CD8-positive, alpha-beta memory T cell (primary cell): ENCODE data around the gene RPL27. TPM values are rescaled to one million over a fixed set of nuclear protein-coding genes. Genes with fewer than 3 reads are reported as not detected.
"Not testable (repeated sequence)": the region's sequence is repeated elsewhere in the genome, so short reads cannot be mapped to it uniquely, and the experiment has no call there.

ENCODE experiments used
- CTCF ChIA-PET: fragments of 350-600 bp; sonication (Branson Sonifier 250); formaldehyde crosslinking; loops from one replicate; lab custom pipeline; 2021; ENCODE audit warnings: antibody characterized with exemption; lab: Charles Lee
- POLR2A ChIA-PET: fragments of 350-600 bp; sonication (Branson Sonifier 250); formaldehyde crosslinking; loops from one replicate; lab custom pipeline; 2021; ENCODE audit warnings: antibody characterized with exemption; lab: Charles Lee
- DNase-seq, 5 donors: peaks; one replicate each; pipeline versions ENCODE4 v3.0.0 to v3.0.0-alpha.2; 2020 to 2022; ENCODE audit warnings: mixed read lengths in 1 of 5
- H3K27ac ChIP-seq: one replicate; pipeline ENCODE4 v1.7.0; 2013; ENCODE audit warnings: low read depth, mild to moderate bottlenecking, low read length, moderate library complexity
- H3K27me3 ChIP-seq: 2 replicates; pipeline ENCODE4 v1.7.0; 2013; ENCODE audit warnings: low read length, mild to moderate bottlenecking; ENCODE audit not compliant: insufficient read depth, poor library complexity, severe bottlenecking
- H3K36me3 ChIP-seq: 2 replicates; pipeline ENCODE4 v1.7.0; 2013; ENCODE audit warnings: mild to moderate bottlenecking, low read length, moderate library complexity; ENCODE audit not compliant: insufficient read depth
- H3K4me1 ChIP-seq: 2 replicates; pipeline ENCODE4 v1.7.0; 2013; ENCODE audit warnings: mild to moderate bottlenecking, low read length, moderate library complexity; ENCODE audit not compliant: insufficient read depth
- H3K4me3 ChIP-seq: 2 replicates; pipeline ENCODE4 v1.7.0; 2013; ENCODE audit warnings: mild to moderate bottlenecking, low read length
- H3K9me3 ChIP-seq: 2 replicates; pipeline ENCODE4 v1.7.0; 2013; ENCODE audit warnings: mild to moderate bottlenecking, low read length
- H3K27ac Mint-ChIP-seq, 8 donors: one replicate each; pipeline ENCODE4 v1.8.0; 2020 to 2021; ENCODE audit warnings: mixed read lengths in 8 of 8, mild to moderate bottlenecking in 6 of 8, inconsistent platforms in 3 of 8, moderate library complexity in 3 of 8
- H3K27me3 Mint-ChIP-seq, 2 donors: one replicate each; pipeline ENCODE4 v1.8.0; 2020 to 2021; ENCODE audit warnings: mixed read lengths in 2 of 2, mild to moderate bottlenecking in 1 of 2, moderate library complexity in 1 of 2
- H3K36me3 Mint-ChIP-seq, 3 donors: one replicate each; pipeline ENCODE4 v1.8.0; 2020 to 2021; ENCODE audit warnings: mixed read lengths in 3 of 3, inconsistent platforms in 1 of 3, mild to moderate bottlenecking in 1 of 3
- H3K4me1 Mint-ChIP-seq, 3 donors: one replicate each; pipeline ENCODE4 v1.8.0; 2020 to 2021; ENCODE audit warnings: mixed read lengths in 3 of 3, inconsistent platforms in 1 of 3, mild to moderate bottlenecking in 1 of 3
- H3K4me3 Mint-ChIP-seq, 7 donors: one replicate each; pipeline ENCODE4 v1.8.0; 2020 to 2021; ENCODE audit warnings: mixed read lengths in 7 of 7, mild to moderate bottlenecking in 6 of 7, moderate library complexity in 4 of 7, inconsistent platforms in 2 of 7
- H3K9me3 Mint-ChIP-seq, 5 donors: one replicate each; pipeline ENCODE4 v1.8.0; 2020 to 2022; ENCODE audit warnings: mixed read lengths in 5 of 5, mild to moderate bottlenecking in 3 of 5, moderate library complexity in 2 of 5, inconsistent platforms in 1 of 5
- polyA plus RNA-seq: library from polyadenylated mRNA; unstranded; fragments of 300-500 nt; fragmentation: Illumina TruSeq; gene quantifications from one replicate; pipeline ENCODE4 v1.2.3, GENCODE V29; 2021
- total RNA-seq, 2 experiments: library from RNA; stranded (reverse); gene quantifications; one replicate each; pipeline ENCODE4 v1.2.3, GENCODE V29; 2021

The RPL27 gene
- total and polyA plus RNA-seq, 3 experiments from 2014 or later = 1,412 to 1,922 (median 1,428) TPM

DNA sequence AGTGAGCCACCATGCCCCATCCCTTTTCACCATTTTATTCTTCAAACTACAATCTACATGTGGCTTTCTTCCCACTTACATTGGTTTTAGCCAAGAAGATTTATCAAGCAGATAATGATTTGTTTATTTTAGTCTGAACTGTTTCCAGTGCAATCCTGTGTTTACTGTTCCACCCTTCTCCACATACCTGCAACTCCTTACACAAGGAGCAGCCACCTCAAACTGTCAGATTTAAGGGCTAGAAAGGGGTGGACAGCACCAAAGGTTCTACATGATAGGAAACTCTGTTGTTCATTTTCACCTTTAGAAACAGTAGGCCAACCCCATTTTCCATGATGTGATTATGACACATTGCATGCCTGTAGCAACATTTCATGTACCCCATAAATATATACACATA lies 16.0 kb upstream of the RPL27 start:
- Mint-ChIP-seq H3K4me3 (peak overlapping the region; percentile 57 to 99 (median 93)), H3K27me3 (peaks cover 0 to 5% of the 10 kb centered on the region in 2 donors), H3K4me1 (peaks cover 27 to 50% (median 34%) of the 10 kb centered on the region in 3 donors), H3K27ac (peak overlapping the region in 6 of 8 donors; percentile 7 to 81 (median 56)), H3K36me3 (peaks cover 0 to 42% (median 2%) of the 10 kb centered on the region in 3 donors), H3K9me3 (no peaks in the 10 kb centered on the region)
- Histone ChIP-seq H3K9me3 (no peaks in the 10 kb centered on the region), H3K27ac (no peak overlapping the region), H3K36me3 (no peaks in the 10 kb centered on the region), H3K27me3 (no peaks in the 10 kb centered on the region), H3K4me1 (peaks cover 20% of the 10 kb centered on the region), H3K4me3 (no peak overlapping the region)
- CTCF ChIA-PET = no interaction called here
- DNase-seq = no peak
- POLR2A ChIA-PET = no interaction called here

GRCh38 chr17:42985225-42985624 lies 13.0 kb upstream of the RPL27 start:
- Histone ChIP-seq H3K4me1 (peaks cover 13% of the 10 kb centered on the region), H3K27ac (no peak overlapping the region), H3K9me3 (no peaks in the 10 kb centered on the region), H3K4me3 (no peak overlapping the region), H3K27me3 (no peaks in the 10 kb centered on the region), H3K36me3 (peaks cover 15% of the 10 kb centered on the region)
- CTCF ChIA-PET = no interaction called here
- no peaks in the 10 kb centered on the region for H3K9me3 Mint-ChIP-seq
- H3K27ac Mint-ChIP-seq = peak overlapping the region in 3 of 8 donors; percentile 12 to 52 (median 46)
- peak overlapping the region in 1 of 7 donors; percentile 70 for H3K4me3 Mint-ChIP-seq
- POLR2A ChIA-PET = interaction anchor here (0.6 kb wide), 1 partner anchor 54 kb away, joined by 3 read pairs; no protein-coding TSS in a partner anchor
- peaks cover 21 to 40% (median 23%) of the 10 kb centered on the region in 3 donors for H3K4me1 Mint-ChIP-seq
- peaks cover 3 to 69% (median 11%) of the 10 kb centered on the region in 3 donors for H3K36me3 Mint-ChIP-seq
- H3K27me3 Mint-ChIP-seq = peaks cover 0 to 2% of the 10 kb centered on the region in 2 donors
- DNase-seq = no peak

DNA sequence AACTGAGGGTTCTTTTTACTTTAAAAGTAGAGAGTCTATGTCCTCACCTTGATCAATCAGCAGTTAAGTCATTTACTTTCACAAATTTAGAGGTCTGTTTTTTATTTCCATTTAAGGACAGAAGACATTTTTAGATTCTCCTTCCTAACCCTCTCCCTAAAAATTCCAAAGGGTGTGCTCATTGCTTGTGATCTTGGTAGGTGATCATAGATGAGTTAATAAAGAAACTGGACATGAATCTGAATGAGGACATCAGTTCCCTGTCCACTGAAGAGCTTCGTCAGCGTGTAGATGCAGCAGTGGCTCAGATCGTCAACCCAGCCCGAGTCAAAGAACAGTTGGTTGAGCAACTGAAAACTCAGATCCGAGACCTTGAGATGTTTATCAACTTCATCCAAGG lies 9.1 kb upstream of the RPL27 start:
- Histone ChIP-seq H3K4me3 (no peak overlapping the region), H3K27me3 (no peaks in the 10 kb centered on the region), H3K4me1 (no peaks in the 10 kb centered on the region), H3K9me3 (no peaks in the 10 kb centered on the region), H3K36me3 (peaks cover 36% of the 10 kb centered on the region), H3K27ac (no peak overlapping the region)
- no peaks in the 10 kb centered on the region for H3K27me3 Mint-ChIP-seq
- peak overlapping the region in 1 of 8 donors; percentile 91 for H3K27ac Mint-ChIP-seq
- no peak for DNase-seq
- peaks cover 5 to 83% (median 15%) of the 10 kb centered on the region in 3 donors for H3K36me3 Mint-ChIP-seq
- no peaks in the 10 kb centered on the region for H3K9me3 Mint-ChIP-seq
- peaks cover 4 to 15% (median 7%) of the 10 kb centered on the region in 3 donors for H3K4me1 Mint-ChIP-seq
- ChIA-PET POLR2A (no interaction called here), CTCF (interaction anchor here (2.8 kb wide), 1 partner anchor 9 kb away, joined by 12 read pairs; the partner anchor contains the start of gene RPL27)
- no peak overlapping the region for H3K4me3 Mint-ChIP-seq

DNA sequence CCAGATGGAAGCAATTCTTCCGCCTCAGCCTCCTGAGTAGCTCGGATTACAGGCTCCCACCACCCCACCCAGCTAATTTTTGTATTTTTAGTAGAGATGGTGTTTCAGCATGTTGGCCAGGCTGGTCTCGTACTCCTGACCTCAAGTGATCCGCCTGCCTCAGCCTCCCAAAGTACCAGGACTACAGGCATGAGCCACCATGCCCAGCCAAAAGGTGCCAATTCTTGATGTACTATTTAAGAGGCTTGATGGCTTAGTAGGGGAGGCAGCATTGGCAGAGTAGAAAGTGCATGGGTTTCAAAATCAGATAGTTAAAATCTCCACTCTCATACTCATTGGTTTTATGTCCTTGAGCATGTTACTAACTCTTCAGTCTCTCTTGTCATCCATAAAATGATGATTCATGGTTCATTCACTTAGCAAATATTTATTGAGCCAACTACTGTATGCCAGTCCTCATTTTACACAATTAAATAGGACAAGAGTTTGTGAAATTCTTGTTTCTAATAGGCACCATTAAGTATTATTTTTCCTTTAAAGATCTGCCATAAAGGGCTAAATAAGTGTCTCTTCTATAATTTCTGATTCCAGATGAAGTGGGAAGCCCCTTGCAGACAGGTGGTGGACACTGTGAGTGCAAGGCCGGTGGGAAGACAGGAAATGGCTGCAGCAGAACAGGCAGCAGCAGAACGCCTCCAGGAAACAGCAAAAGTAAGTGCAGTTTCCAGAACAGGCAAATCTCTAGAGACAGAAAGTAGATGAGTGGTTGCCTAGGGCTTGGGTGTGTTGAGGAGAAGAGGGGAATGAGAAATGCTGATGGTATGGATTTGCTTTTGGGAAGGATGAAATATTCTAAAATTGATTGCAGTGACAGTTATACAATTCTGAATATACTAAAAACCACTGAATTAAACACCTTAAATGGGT lies 8.2 kb upstream of the RPL27 start:
- H3K27ac ChIP-seq = no peak overlapping the region
- ChIA-PET POLR2A (no interaction called here), CTCF (interaction anchor here (1.3 to 2.8 kb wide), 2 partner anchors 8 to 9 kb away, joined by 3 to 12 read pairs; partner anchors contain the start of genes RPL27 and RUNDC1)
- no peaks in the 10 kb centered on the region for H3K9me3 Mint-ChIP-seq
- no peaks in the 10 kb centered on the region for H3K4me1 ChIP-seq
- peak overlapping the region in 1 of 7 donors; percentile 12 for H3K4me3 Mint-ChIP-seq
- H3K9me3 ChIP-seq = no peaks in the 10 kb centered on the region
- H3K36me3 ChIP-seq = peaks cover 36% of the 10 kb centered on the region
- H3K4me1 Mint-ChIP-seq = peaks cover 3 to 10% (median 3%) of the 10 kb centered on the region in 3 donors
- H3K27me3 Mint-ChIP-seq = no peaks in the 10 kb centered on the region
- peaks cover 5 to 80% (median 15%) of the 10 kb centered on the region in 3 donors for H3K36me3 Mint-ChIP-seq
- H3K4me3 ChIP-seq = no peak overlapping the region
- H3K27ac Mint-ChIP-seq = peak overlapping the region in 5 of 8 donors; percentile 10 to 70 (median 50)
- no peaks in the 10 kb centered on the region for H3K27me3 ChIP-seq
- no peak for DNase-seq

- Histone ChIP-seq H3K36me3 (peaks cover 36% of the 10 kb centered on the region), H3K27me3 (no peaks in the 10 kb centered on the region), H3K4me3 (no peak overlapping the region), H3K27ac (no peak overlapping the region), H3K4me1 (no peaks in the 10 kb centered on the region), H3K9me3 (no peaks in the 10 kb centered on the region)
- POLR2A ChIA-PET = no interaction called here
- CTCF ChIA-PET = interaction anchor here (1.2 to 1.3 kb wide), 2 partner anchors 11 to 16 kb away, joined by 3 read pairs; partner anchors contain the start of genes IFI35 and RUNDC1
- H3K9me3 Mint-ChIP-seq = no peaks in the 10 kb centered on the region
- peaks cover 5 to 73% (median 13%) of the 10 kb centered on the region in 3 donors for H3K36me3 Mint-ChIP-seq
- H3K4me1 Mint-ChIP-seq = peaks cover 0 to 2% (median 0%) of the 10 kb centered on the region in 3 donors
- no peak overlapping the region for H3K4me3 Mint-ChIP-seq
- no peak for DNase-seq
- peak overlapping the region in 1 of 8 donors; percentile 25 for H3K27ac Mint-ChIP-seq
- H3K27me3 Mint-ChIP-seq = no peaks in the 10 kb centered on the region
Measured at GRCh38 chr17:42991471-42991870, 6.7 kb upstream of the RPL27 start.

DNA sequence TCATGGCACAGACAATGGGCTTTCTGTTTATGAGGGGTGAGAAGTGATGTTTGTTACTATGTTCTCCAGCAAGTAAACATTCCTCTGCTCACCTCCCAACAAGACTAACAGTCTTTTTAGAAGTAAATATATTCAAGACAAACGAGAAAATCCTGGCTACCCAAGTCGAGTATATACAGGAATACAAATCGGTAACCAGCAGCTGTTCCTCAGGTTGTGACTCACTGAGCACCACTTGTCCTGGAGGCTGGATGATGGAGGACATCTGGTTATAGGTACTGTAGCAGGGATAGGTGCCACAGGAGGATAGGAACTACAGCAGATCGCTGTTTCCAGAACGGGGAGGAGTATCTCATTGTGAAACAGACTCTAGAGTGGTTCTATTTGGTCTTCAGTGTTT lies 5.3 kb upstream of the RPL27 start:
- POLR2A ChIA-PET = interaction anchor here (0.6 kb wide), 1 partner anchor 452 kb away, joined by 3 read pairs; no protein-coding TSS in a partner anchor

DNA sequence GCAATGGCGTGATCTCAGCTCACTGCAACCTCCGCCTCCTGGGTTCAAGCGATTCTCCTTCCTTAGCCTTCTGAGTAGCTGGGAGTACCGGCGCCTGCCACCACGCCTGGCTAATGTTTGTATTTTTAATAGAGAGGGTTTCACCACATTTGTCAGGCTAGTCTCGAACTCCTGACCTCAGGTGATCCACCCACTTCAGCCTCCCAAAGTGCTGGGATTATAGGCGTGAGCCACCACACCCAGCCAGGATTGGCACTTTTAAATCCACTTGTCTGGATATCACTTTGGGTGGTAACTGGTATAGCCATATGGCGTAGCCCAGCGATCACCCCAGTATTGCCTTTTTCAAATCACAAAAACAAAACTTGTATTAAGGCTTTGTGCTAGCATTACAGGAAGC lies 4.3 kb upstream of the RPL27 start:
- H3K27me3 Mint-ChIP-seq, H3K4me3 ChIP-seq, H3K9me3 Mint-ChIP-seq, H3K9me3 ChIP-seq, H3K27ac ChIP-seq, POLR2A ChIA-PET, H3K4me3 Mint-ChIP-seq, DNase-seq, CTCF ChIA-PET, H3K27me3 ChIP-seq: not testable (repeated sequence)
- Mint-ChIP-seq H3K36me3 (peaks cover 5 to 56% (median 11%) of the 10 kb centered on the region in 3 donors), H3K4me1 (peaks cover 12 to 16% (median 14%) of the 10 kb centered on the region in 3 donors), H3K27ac (peak overlapping the region in 2 of 8 donors; percentile 5 to 54)
- Histone ChIP-seq H3K4me1 (peaks cover 10% of the 10 kb centered on the region), H3K36me3 (peaks cover 32% of the 10 kb centered on the region)

More for the DNA sequence above, 5.3 kb upstream of the RPL27 start:
- Mint-ChIP-seq H3K9me3 (no peaks in the 10 kb centered on the region), H3K36me3 (peaks cover 5 to 61% (median 13%) of the 10 kb centered on the region in 3 donors), H3K4me3 (no peak overlapping the region), H3K4me1 (peaks cover 6 to 7% (median 6%) of the 10 kb centered on the region in 3 donors), H3K27ac (peak overlapping the region in 5 of 8 donors; percentile 5 to 80 (median 42)), H3K27me3 (no peaks in the 10 kb centered on the region)
- peaks cover 36% of the 10 kb centered on the region for H3K36me3 ChIP-seq
- H3K27me3 ChIP-seq = no peaks in the 10 kb centered on the region
- H3K4me1 ChIP-seq = peaks cover 7% of the 10 kb centered on the region
- CTCF ChIA-PET = no interaction called here
- H3K9me3 ChIP-seq = no peaks in the 10 kb centered on the region
- DNase-seq = no peak
- H3K27ac ChIP-seq = no peak overlapping the region
- no peak overlapping the region for H3K4me3 ChIP-seq
